ENCODE measurements around the gene CFAP61. TPM values are rescaled to one million over a fixed set of nuclear protein-coding genes. Genes with fewer than 3 reads are reported as not detected.

Gene CFAP61
- total RNA-seq, 6 donors from 2014 or later = 0.37 to 14.3 (median 6.1) TPM

DNA sequence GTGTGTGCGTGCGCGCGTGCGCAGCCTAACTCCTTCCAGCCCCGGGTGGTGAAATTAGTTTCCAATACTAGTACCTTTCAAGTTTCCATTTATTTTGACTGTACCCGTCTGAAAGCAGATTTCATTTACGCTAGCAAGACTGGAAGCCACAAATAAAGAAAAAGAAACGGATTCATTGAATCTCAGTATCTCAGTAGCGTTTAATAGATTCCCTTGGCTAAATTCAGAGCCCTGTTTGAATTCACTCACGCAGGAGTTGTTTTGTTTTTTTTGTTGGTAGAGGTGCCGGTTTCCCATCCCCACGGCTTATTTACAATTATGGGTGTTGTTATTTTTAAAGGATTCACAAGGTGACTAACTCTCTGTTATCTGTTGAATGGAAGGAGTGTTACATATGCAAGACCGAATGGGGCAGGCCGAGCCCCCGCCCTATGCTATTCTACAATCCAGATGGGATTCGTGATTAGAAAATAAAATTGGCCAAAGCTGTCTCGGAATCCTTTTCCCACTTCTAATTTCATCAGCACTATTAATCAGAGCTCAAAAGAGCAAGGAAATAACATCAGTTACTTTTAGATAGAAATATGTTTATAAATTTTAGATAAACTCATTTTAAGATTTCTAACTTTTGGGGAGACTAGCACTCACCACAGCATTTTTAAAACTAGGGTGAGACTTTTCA, 313.3 kb downstream of the CFAP61 start:
- H3K36me3 ChIP-seq = no peaks in the 10 kb centered on the region
- DNase-seq (no peak), ATAC-seq (ENCODE audit: low FRiP score in 2 of 2) (no peak)
- no peak overlapping the region for H3K27ac ChIP-seq
- peaks cover 0 to 77% (median 47%) of the 10 kb centered on the region in 4 donors for H3K27me3 ChIP-seq
- TF ChIP-seq POLR2AphosphoS5 (IDR thresholded peaks at IDR 0.05) (no peak), POLR2A (IDR thresholded peaks at IDR 0.05) (no peak), CTCF (IDR thresholded peaks at IDR 0.05) (no peak), EP300 (IDR thresholded peaks at IDR 0.05) (no peak)
- H3K9me3 ChIP-seq = no peaks in the 10 kb centered on the region
- H3K4me1 ChIP-seq = peaks cover 35 to 60% (median 41%) of the 10 kb centered on the region in 4 donors
- no peak overlapping the region for H3K4me3 ChIP-seq
- WGBS, 2 donors = 12% methylated on average over 18 of the region's 18 CpGs

DNA sequence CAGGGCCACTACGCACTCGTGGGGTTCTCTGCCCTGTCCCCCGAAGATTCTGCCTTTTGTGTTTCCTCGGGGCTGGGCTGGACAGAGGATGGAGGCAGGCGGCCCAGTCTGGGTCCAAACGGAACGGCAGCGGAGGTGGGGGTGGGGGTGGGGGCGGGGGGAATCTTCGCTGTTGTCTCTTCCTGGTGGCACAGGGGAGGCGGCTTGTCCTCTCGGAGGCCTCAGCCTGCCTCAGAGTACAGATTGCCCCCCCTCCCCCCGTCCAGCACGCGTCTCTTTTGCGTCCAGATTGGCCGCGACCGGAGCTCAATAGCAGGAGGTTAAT, 314.2 kb downstream of the CFAP61 start:
- Histone ChIP-seq H3K9me3 (no peaks in the 10 kb centered on the region), H3K4me1 (peaks cover 35 to 59% (median 41%) of the 10 kb centered on the region in 4 donors), H3K27ac (no peak overlapping the region), H3K4me3 (no peak overlapping the region), H3K27me3 (peaks cover 0 to 81% (median 52%) of the 10 kb centered on the region in 4 donors), H3K36me3 (no peaks in the 10 kb centered on the region)
- WGBS, 2 donors = 5 to 7% methylated on average over 4 to 9 of the region's 19 CpGs
- no peak for DNase-seq
- ATAC-seq (ENCODE audit: low FRiP score in 2 of 2) = no peak
- TF ChIP-seq EP300 (IDR thresholded peaks at IDR 0.05) (no peak), POLR2AphosphoS5 (IDR thresholded peaks at IDR 0.05) (no peak), CTCF (IDR thresholded peaks at IDR 0.05) (no peak), POLR2A (IDR thresholded peaks at IDR 0.05) (no peak)

- DNase-seq = peak in 1 of 2 donors; percentile 77
- Histone ChIP-seq H3K27ac (no peak overlapping the region), H3K4me3 (peak overlapping the region in 2 of 4 donors; percentile 35 to 37), H3K4me1 (peaks cover 35 to 59% (median 41%) of the 10 kb centered on the region in 4 donors), H3K36me3 (no peaks in the 10 kb centered on the region), H3K9me3 (no peaks in the 10 kb centered on the region), H3K27me3 (peaks cover 0 to 79% (median 53%) of the 10 kb centered on the region in 4 donors)
- 0 to 7% methylated on average over 3 to 62 of the region's 63 CpGs for WGBS, 2 donors
- TF ChIP-seq EP300 (IDR thresholded peaks at IDR 0.05) (no peak), CTCF (IDR thresholded peaks at IDR 0.05) (no peak), POLR2A (IDR thresholded peaks at IDR 0.05) (no peak), POLR2AphosphoS5 (IDR thresholded peaks at IDR 0.05) (no peak)
- no peak for ATAC-seq (ENCODE audit: low FRiP score in 2 of 2)
Measured at GRCh38 chr20:20366876-20367574, 314.7 kb downstream of the CFAP61 start.

GRCh38 chr20:20367575-20368417, 315.5 kb downstream of the CFAP61 start, which contains the start of gene INSM1:
Gene INSM1, plus strand, starts transcription at chr20:20368104. Its CDS starts 164 bp downstream, at chr20:20368268.
- DNase-seq = peak in 1 of 2 donors; percentile 75
- peaks cover 0 to 75% (median 53%) of the 10 kb centered on the region in 4 donors for H3K27me3 ChIP-seq
- ATAC-seq (ENCODE audit: low FRiP score in 2 of 2) = no peak
- H3K4me1 ChIP-seq = peaks cover 35 to 59% (median 40%) of the 10 kb centered on the region in 4 donors
- no peaks in the 10 kb centered on the region for H3K9me3 ChIP-seq
- no peaks in the 10 kb centered on the region for H3K36me3 ChIP-seq
- H3K4me3 ChIP-seq = peak within 1 kb of the TSS in 3 of 4 donors; percentile 35 to 37 (median 35)
- WGBS, 2 donors = 2 to 6% methylated on average over 6 to 34 of the region's 108 CpGs
- H3K27ac ChIP-seq = no peak within 1 kb of the TSS
- no peak for TF ChIP-seq CTCF (IDR thresholded peaks at IDR 0.05)
- TF ChIP-seq EP300 (IDR thresholded peaks at IDR 0.05) = no peak
